ENCODE data around the gene ELOF1.

ELOF1 gene

DNA sequence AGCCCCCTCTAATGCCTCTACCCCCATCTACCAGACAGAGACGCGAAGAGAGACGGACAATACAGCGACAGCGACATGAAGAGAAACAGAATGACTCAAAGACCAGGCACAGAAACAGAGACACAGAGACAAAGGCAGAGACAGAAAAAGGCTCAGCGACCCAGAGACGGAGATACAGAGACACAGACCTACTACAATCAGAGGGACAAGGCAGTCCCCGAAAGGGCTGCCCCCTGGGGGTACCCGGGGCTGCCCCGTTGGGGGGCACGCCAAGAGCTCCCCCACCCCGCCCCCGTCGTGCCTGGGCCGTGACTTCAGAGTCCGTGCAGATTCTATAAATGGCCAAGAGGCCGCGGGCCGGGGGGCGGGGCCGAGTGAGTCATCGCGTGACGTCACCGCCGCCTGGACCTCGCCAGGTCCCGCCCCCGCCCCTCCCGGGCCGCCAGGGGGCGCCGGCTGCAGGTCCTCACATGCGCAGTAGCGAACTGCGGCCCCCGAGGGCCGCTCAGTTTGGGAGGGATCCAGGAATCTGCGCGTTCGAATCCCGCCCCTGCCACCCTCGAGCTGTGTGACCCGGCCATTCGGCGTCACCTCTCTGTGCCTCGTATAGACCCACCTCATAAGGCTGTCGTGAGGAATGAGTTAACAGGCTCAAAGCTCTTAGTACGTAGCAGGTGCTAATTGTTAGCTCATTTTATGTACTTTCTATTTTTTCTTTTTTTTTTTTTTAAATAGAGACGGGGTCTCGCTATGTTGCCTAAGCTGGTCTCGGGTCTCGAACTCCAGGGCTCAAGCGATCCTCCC, 23.0 kb downstream of the ELOF1 start:
- FAIRE-seq (no peak), DNase-seq (ENCODE audit: low spot score) (peak; percentile 70)

DNA sequence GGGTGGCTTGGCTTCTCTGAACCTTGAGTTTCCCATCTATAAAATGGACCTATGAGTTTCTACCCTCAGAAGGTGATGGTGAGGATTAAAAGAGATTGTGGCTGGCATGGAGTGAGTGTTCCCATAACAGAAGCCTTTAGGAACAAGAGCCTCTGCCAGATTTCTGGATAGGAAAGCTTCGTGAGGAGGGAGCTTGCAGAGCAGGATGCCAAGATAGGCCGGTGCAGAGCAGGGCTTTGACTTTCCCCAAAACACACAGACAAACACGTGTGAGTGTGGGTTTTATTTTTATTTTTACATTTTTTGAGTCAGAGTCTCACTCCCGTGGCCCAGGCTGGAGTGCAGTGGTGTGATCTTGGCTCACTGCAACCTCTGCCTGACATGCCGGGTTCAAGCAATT, 24.1 kb downstream of the ELOF1 start:
- FAIRE-seq: no peak

DNA sequence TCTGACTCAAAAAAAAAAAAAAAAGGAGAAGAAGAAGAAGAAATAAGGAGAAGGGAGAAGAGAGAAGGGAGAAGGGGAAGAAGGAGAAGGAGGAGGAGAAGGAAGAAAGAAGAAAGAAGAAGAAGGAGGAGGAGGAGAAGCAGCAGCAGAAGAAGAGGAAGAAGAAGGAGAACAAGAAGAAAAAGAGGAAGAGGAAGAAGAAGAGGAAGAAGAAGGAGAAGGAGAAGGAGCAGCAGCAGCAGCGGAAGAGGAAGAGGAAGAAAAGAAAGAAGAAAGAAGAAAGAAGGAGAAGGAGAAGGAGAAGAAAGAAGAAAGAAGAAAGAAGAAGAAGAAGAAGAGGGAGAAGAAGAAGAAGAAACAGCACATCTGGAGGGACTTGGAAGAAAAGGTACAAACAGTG, 24.5 kb downstream of the ELOF1 start:
- FAIRE-seq (no peak), DNase-seq (ENCODE audit: low spot score) (no peak)

More for the DNA sequence above, 24.1 kb downstream of the ELOF1 start:
- no peak for DNase-seq (ENCODE audit: low spot score)

- peak; percentile 4 for DNase-seq (ENCODE audit: low spot score)
- no peak for FAIRE-seq
Observed at GRCh38 chr19:11530432-11530831, 28.6 kb downstream of the ELOF1 start.

DNA sequence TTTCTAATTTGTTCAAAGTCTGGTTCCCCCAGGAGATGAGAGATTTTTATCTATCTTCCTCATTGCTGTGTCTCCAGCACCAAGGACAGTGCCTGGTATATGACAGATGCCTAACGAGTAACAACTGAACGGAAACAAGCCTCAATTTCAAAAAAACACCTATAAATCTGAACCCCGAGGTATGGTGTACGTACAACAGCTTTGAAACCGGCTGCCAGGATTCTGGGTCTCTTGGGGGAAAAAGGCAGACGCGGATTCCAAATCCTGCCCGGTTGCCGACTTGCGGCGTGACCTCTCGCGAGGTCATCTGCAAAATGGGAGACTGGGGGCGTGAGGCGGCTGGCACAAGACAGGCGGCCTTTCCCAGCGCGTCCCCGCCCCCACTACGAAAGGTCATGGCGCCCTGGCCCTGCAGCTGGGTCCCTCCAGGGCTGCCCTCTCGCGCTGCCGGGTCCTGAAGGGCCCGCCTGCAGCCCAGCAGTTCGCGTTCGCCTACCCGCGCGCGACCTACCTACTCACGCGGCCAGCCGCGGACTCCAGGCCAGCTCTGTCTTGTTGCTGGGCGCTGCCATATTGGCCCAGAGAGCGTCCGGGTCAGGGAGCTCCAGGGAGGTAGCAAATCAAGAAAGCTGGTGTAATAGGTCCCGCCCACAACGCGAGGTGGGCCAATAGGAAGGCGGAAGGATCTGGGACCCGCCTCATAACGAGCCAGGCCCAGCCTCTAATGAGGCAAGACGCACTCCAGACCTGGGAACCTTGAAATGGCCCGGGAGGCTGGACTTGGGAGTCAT, 30.3 kb downstream of the ELOF1 start, which contains the start of gene ECSIT:
Gene ECSIT, minus strand, starts transcription at position 584 of the 791 bp plus-strand sequence. CDS start 9,964 bp downstream, outside the sequence.
- DNase-seq (ENCODE audit: low spot score) (peak; percentile 98), FAIRE-seq (peak; percentile 92)

GRCh38 chr19:11519138-11519537, 39.9 kb downstream of the ELOF1 start:
- no peak for DNase-seq (ENCODE audit: low spot score)

DNA sequence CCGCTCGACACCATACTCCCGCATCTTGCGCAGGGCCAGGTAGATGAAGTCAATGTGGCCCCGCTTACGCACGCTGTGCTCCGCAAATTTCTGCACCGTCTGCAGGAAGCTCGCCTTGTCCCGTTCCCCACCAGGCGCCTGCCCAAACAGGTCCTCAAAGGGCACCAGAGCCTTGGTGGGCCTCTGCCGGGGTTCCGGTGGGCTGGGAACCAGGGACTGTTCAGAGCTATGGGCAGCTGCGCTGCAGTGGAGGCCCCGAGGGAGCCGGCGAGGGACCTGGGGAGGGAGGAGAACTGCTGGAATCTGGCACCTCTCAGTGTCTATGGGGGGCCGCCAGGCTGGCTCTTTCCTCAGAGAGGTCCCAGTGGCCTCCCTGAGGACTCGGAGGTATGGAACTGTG, 45.1 kb downstream of the ELOF1 start:
- DNase-seq (ENCODE audit: low spot score) (no peak), FAIRE-seq (no peak)

More at GRCh38 chr19:11519138-11519537, 39.9 kb downstream of the ELOF1 start:
- no peak for FAIRE-seq

DNA sequence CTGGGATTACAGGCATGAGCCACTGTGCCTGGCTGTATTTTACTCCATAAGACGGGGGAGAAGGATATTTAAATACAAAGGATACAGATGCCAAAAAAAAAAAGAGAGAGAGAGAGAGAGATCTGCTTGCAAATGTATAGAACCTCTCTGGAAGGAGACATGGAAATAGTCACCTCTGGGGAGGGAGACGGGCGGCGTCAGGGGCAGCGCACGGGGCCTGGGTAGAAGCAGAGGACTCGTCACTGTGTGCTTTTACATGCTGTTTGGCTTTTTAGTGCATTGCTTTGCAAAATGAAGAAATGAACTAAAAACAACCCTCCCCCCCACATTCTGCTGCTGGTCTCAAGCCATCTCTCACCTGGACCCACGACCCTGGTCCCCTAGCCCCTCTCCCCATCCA, 48.6 kb downstream of the ELOF1 start:
- FAIRE-seq: no peak
- DNase-seq (ENCODE audit: low spot score): no peak

- no peak for FAIRE-seq
- no peak for DNase-seq (ENCODE audit: low spot score)
Observed at GRCh38 chr19:11507370-11508078, 51.5 kb downstream of the ELOF1 start.

DNA sequence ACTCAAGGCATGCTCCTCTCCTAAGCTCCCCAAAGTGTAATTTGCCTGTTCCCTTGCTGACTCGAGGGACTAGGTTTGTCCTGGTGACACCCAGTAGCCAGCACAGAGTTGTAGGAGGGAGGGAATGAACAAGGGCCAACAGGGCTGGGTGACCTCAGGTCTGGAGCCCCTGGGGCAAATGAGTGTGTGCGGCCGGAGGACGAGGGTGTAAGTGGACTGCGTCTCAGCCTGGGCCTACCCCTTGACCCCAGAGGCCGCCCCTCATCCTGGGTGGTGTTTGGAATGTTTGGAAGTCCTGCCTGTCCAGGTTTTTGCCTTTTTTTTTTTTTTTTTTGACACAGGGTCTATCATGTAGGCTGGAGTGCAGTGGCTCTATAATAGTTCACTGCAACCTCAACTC, 52.1 kb downstream of the ELOF1 start:
- DNase-seq (ENCODE audit: low spot score) (no peak), FAIRE-seq (no peak)

DNA sequence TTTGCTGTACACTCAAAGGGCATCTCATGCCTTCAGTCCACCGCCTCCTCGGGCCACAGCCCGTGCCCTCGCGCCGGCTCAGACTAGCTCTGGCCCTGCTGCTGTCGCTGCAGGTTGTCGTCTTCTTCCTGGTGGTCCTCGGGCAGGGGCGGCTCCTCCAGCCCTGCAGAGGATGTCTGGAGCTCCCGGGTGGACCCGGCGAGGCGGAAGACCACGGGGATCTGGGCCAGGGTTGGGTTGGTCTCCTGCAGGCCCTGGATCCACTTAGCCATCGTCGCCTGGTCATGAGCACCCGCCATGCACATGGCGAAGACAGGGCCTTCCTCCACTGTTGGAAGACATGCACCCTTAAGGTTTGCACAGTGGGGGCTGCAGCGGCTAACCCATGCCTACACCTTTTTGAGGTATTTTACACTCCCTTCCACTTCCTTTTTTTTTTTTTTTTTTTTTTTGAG, 52.9 kb downstream of the ELOF1 start:
- DNase-seq (ENCODE audit: low spot score): no peak

DNA sequence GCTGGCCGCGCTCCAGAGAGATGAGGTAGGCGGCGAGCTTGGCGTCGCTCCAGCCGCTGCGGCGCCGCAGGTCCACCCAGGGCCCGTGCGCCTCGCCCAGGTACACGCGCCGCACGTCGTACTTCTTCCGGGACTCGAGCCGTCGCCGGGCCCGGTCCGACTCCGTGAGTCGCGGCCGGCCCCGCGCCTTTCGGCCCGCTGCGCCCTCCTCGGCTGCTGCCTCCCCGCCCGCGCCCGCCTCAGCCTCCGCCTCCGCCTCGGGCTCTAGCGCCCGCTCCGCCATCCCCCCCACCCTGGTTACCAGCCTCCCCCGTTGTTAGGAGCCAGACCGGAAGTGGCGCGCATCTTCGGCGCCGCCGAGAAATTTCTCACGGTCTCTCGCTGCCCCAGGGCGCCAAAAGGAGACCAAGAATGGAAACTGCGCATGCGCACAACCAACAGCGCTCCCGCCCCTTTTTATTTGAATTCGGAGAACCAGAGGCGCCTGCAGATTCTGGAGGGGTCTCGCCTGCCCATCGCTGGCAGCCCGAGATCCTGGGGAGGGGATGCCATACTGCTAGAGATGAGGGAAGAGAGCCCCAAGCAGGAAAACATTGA, 53.4 kb downstream of the ELOF1 start, which contains the start of gene ZNF653:
Gene ZNF653, minus strand, starts transcription at position 336 of the 597 bp plus-strand sequence. Its CDS starts 53 bp downstream, at position 283.
- FAIRE-seq (peak; percentile 44), DNase-seq (ENCODE audit: low spot score) (peak; percentile 87)

More for the DNA sequence above, 52.9 kb downstream of the ELOF1 start:
- FAIRE-seq: no peak

GRCh38 chr19:11505032-11505503, 54.0 kb downstream of the ELOF1 start:
- DNase-seq (ENCODE audit: low spot score) (peak; percentile 88), FAIRE-seq (peak; percentile 61)

DNA sequence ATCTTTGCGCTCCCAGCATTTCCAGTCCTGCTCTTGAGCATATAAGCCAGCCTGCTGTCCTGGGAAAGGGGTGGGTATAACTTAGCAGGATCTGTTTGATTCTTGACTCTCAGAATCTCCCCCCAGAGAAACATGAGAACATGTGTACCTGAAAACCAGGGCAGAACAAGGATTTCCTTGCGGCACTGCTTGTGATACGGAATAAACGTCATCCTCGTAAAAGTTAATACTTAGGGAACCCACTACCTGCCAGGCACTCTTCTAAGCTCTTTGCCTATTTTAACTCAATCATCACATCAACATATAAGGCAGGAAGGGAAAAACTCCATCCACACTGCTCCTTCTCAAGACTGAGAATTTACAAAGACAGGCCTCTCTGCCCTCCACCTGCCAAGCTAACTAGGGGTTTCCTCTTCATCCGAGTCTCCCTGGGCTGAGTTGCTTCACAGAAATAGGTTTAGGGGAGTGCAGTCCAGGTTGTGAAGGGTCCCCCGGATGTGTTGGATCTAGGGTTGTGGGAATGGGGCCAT, 54.5 kb downstream of the ELOF1 start:
- DNase-seq (ENCODE audit: low spot score) (no peak), FAIRE-seq (no peak)
